Vein endothelial cell (primary cell): ENCODE data around the gene C11orf24. TPM values are rescaled to one million over a fixed set of nuclear protein-coding genes. Genes with fewer than 3 reads are reported as not detected.

Source experiments
- total RNA-seq: library from RNA; depleted of rRNA; stranded (reverse); fragments of >200 nt; gene quantifications from 2 replicates; pipeline ENCODE4 v1.2.3, GENCODE V29; 2012

C11orf24 gene
- total RNA-seq, result 13.3 and 18.0 TPM in 2 replicates

DNA sequence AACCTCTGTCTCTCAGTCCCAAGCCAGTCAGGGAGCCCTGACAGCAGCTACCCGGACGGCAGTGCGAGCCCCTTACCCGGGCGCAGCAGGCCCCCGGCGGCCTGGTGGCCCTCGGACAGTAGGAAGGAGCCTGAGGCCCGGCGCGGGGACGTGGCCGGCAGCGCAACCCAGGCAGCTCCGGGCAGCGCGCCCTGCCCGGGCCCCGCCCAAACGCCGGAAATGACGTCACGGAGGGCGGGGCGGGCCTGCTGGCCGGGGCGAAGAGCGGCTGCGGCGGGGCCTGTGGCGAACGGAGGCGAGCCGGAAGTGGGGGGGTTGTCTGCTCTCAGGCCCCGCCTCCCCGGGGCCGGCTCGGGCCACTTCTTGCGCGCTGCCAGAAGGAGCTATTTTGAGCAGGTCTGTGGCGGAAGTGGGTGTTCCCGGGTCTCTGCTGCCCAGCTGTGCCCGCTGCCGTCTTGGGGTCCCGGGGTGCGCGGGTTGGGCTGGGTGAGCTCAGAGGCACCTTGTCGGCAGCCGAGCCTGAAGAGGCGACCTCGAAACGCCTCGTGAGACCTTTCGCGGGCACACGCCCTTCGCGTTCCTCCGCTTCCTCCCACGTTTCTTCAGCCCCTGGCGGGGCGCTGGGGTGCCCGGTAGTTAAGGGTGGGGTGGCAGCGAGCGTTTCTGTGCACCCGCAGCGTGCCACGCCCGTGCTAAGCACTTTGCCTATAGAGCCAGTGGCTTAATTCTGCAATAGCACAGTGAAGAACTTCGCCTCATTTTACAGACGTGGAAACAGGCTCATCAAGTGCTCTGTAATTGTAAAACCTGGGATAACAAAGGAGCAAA lies at the start of gene C11orf24:
C11orf24 (minus strand) TSS at position 193 of the 828 bp plus-strand sequence. CDS start 8,206 bp downstream, outside the sequence.

DNA sequence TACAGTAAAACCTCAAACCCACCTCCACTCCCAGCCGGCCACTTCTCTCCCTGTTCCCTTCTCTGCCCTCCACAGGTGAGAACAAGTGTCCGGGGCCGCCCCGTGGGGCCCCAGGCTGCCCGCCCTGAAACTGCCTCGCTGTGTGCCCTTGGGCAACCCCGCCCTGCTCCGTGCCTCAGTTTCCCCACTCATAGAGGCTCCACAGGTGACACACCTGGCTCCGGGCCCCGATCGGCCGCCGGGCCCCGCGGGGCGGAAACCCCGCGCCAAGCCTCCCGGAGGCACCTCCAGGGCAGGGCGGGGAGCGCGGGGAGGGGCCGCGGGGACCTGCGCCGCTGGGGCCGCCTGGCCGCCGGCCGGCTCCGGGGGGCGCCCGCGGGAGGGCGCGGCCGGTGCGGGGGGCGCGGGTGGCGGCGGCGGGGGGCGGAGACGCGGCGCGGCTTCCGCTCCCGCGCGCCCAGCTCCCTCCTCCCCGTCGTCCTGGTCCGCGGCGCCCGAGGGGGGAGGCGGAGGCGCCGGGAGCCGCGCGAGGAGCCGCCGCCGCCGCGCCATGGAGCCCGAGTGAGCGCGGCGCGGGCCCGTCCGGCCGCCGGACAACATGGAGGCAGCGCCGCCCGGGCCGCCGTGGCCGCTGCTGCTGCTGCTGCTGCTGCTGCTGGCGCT lies 40.5 kb upstream of the C11orf24 start, which contains the start of gene LRP5:
LRP5 (plus strand) TSS at position 475 of the 663 bp plus-strand sequence; CDS start at position 599, 124 bp downstream.

DNA sequence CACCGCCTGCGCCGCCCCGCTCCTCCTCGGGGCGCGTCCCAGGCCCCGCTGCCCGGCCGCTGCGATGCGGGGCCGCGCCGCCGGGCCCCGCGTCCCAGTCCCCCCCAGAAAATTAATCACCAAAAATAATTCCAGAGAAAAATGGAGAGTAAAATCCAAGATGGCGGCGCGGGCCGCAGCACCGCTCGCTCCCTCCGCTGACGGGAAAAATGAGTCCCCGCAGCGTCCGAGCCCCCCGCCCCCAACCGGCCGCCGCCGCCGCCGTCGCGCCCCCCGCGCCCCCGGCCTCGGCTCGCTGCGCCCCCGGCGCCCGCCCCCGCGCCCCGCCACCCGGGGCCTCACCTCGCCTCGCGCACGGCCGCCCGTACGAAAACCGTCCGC lies 58.6 kb downstream of the C11orf24 start, which contains the start of gene KMT5B:
KMT5B (minus strand) TSS at position 162 of the 381 bp plus-strand sequence. CDS start 23,220 bp downstream, outside the sequence.

Other genes starting within 250 kb of the C11orf24 start
- gene NDUFS8, start 241.3 kb downstream of the C11orf24 start, total RNA-seq, result 65.5 and 84.6 TPM in 2 replicates
- gene TCIRG1, start 232.9 kb downstream of the C11orf24 start, total RNA-seq, result 90.3 and 128 TPM in 2 replicates
- 18.0 and 24.6 TPM in 2 replicates for gene CHKA, start 150.6 kb downstream of the C11orf24 start, total RNA-seq
- gene KMT5B, start 58.7 kb downstream of the C11orf24 start, total RNA-seq, result 27.4 and 28.1 TPM in 2 replicates
- 34.6 and 67.3 TPM in 2 replicates for gene LRP5, start 40.6 kb upstream of the C11orf24 start, total RNA-seq
- 169 and 175 TPM in 2 replicates for gene PPP6R3, start 188.8 kb upstream of the C11orf24 start, total RNA-seq